Activated T-helper 1 cell treated with Interleukin-2 at 50 U/mL for 16 hours (primary cell): Measurements from ENCODE around the gene HCFC1R1.

ENCODE experiments used
- DNase-seq: peaks from one replicate; pipeline ENCODE4 v3.0.0-alpha.2; 2020; ENCODE audit warnings: low read depth

The HCFC1R1 gene

DNA sequence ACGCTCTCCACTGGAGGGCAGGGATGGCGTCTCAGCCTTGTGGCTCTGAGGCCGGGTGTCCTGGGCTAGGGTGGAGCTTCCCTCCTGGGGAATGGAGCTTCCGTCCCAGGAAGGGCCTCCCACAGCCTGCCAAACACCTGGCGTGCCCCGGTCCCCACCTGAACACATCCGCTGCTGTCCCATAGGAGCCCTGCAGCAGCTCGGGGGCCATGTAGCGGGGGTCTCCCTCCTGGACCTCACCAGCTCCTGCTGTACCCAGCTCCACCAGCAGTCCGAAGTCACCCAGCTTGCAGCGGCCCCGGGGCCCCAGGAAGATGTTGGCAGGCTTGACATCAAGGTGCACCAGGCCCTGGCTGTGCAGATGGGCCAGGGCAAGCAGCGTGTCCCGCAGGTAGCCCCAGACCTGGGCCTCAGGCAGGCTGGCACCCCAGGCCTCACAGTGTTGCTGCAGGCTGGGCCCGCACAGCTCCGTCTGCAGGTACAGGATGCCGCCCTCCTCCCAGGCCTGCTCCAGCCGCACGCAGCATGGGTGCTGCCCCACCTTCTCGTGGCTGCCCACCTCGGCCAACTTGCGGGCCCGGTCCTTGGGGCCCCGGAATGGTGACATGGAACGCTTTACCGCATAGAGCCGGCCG, 48.5 kb downstream of the HCFC1R1 start:
- DNase-seq, result no peak

DNA sequence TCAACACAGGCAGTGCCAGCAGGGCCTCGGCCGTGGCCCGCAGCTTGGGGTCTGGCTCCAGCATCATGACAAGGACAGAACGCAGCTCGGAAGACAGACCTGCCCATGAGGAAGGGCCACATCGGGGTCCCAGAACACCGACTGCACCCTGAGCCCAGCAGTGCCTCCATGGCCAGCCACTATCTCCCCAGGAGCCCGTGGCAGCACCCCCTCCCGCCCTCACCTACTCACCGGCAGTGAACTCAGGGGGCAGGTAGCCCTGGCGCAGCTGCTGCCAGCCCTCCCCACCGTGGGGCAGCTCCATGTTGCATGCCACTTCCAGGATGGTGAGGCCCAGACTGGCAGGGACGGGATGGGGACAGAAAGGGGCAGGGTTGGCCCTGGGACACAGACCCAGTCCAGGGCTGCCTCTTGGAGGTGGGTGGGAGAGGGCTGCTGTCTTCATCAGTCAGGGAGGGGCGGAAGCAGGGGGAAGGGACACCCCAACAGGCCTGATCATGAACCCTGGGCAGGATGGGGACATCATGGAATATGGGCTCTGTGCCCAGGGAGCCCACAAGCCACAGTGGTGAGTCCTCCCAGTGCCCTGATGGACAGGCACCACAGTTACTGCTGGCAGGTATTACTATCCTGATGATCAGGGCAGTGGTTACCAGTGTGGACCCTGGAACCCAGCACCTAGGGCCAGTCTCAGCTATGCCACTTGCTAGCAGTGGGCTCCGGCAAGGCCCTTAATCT, 49.3 kb downstream of the HCFC1R1 start:
- no peak for DNase-seq

DNA sequence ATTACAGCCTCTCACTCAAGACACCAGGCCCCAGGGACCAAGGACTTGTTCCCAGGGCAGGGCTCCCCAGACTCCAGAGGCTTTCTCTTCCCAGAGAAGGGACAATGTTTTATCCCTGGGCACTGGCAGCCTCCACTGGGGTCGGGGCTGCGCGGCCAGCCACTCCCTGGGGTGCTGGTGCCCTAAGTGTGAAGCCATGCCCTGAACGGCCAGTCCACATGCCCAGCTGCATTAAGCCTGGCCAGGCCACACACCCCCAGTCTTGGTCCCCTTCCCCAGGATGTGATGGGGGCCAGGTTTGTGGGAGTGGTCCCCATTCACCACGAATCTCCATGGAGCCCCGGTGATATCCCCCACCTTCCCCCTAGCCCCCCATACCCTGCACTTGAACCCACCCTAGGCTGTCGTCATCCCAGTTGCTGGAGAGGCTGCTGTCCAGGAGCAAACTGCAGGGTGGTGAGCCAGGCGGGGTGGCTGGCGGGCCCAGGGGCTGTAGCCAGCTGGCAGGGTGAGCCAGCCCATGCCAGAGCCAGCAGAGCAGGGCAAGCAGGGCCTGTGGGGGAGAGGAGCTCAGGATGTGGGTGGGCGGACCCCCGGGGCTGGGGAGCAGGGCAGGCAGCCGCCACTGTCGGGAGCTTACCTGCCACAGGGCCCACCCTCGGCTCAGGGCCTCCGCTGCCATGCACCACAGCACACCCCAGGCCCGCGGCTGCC, 50.0 kb downstream of the HCFC1R1 start:
- DNase-seq, result no peak

DNA sequence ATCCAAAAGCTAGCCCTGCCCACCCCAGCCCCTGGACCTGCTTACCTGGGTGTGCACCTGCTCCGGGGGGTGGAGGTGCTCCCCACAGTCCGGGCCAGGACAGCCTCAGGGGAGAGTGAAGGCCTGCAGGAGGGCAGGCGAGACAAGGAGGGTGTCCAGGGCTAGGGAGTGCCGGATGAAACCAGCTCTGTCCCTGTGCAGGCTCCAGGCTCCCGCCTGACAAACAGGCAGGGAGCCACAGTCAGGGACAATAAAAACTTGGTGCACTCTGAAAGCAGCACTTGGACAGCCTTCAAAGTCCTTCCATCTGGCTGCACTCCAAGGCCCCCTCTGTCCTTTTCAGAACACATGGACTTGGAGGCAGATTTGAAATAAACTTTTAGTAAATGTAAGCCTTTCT, 50.6 kb downstream of the HCFC1R1 start:
- no peak for DNase-seq
